ENCODE results near the gene ZNF407.

DNA sequence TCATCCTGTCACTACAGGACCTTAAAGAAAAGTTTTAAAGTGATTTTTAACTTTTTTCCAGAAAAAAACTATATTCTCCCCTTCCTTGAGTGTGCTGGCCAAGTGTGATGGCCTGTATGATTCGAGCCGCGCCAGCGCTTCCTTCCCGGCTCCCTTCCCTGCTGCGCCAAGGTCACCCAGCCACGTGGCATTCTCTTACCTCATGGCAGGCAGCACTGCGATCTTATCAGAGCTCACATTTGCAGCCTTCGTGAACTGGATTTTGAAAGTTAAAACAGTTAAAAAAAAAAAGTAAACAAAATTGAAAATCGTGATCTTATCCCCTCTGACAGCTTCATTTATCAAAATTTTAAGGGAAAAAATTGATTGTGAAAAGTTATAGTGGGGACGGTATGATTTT, 331.4 kb downstream of the ZNF407 start:
- TF ChIP-seq, protein P1, sequence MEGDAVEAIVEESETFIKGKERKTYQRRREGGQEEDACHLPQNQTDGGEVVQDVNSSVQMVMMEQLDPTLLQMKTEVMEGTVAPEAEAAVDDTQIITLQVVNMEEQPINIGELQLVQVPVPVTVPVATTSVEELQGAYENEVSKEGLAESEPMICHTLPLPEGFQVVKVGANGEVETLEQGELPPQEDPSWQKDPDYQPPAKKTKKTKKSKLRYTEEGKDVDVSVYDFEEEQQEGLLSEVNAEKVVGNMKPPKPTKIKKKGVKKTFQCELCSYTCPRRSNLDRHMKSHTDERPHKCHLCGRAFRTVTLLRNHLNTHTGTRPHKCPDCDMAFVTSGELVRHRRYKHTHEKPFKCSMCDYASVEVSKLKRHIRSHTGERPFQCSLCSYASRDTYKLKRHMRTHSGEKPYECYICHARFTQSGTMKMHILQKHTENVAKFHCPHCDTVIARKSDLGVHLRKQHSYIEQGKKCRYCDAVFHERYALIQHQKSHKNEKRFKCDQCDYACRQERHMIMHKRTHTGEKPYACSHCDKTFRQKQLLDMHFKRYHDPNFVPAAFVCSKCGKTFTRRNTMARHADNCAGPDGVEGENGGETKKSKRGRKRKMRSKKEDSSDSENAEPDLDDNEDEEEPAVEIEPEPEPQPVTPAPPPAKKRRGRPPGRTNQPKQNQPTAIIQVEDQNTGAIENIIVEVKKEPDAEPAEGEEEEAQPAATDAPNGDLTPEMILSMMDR (tag by site-specific recombination; IDR thresholded peaks at IDR 0.05): no peak
- TF ChIP-seq ZNF629 (tag by site-specific recombination; IDR thresholded peaks at IDR 0.05) (no peak), BCL11A (tag by site-specific recombination; IDR thresholded peaks at IDR 0.05; ENCODE audit: low read depth) (no peak), ZNF596 (tag by site-specific recombination; IDR thresholded peaks at IDR 0.05) (no peak), ZNF785 (tag by site-specific recombination; IDR thresholded peaks at IDR 0.05) (no peak), ZFP41 (tag by site-specific recombination; IDR thresholded peaks at IDR 0.05; ENCODE audit: borderline replicate concordance) (no peak)
- TF ChIP-seq, protein P2, sequence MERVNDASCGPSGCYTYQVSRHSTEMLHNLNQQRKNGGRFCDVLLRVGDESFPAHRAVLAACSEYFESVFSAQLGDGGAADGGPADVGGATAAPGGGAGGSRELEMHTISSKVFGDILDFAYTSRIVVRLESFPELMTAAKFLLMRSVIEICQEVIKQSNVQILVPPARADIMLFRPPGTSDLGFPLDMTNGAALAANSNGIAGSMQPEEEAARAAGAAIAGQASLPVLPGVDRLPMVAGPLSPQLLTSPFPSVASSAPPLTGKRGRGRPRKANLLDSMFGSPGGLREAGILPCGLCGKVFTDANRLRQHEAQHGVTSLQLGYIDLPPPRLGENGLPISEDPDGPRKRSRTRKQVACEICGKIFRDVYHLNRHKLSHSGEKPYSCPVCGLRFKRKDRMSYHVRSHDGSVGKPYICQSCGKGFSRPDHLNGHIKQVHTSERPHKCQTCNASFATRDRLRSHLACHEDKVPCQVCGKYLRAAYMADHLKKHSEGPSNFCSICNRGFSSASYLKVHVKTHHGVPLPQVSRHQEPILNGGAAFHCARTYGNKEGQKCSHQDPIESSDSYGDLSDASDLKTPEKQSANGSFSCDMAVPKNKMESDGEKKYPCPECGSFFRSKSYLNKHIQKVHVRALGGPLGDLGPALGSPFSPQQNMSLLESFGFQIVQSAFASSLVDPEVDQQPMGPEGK (tag by site-specific recombination; IDR thresholded peaks at IDR 0.05): no peak

Measured in HEK293 (cell line).